H9 (cell line): ENCODE data around the gene MCRIP2. TPM values are rescaled to one million over a fixed set of nuclear protein-coding genes. Genes with fewer than 3 reads are reported as not detected.

ENCODE experiments used
- DNase-seq: peaks from one replicate; pipeline ENCODE4 v3.0.0-alpha.2; 2017
- H2AFZ ChIP-seq: one replicate; pipeline ENCODE4 v1.6.1; 2013; ENCODE audit warnings: mild to moderate bottlenecking, low read length, control low read depth, moderate library complexity
- H2AK5ac ChIP-seq: 2 replicates; pipeline ENCODE4 v1.6.1; 2013; ENCODE audit warnings: low read length, control low read depth, mixed read lengths; ENCODE audit not compliant: insufficient read length
- H2BK120ac ChIP-seq: one replicate; pipeline ENCODE4 v1.6.1; 2013; ENCODE audit warnings: low read depth, mild to moderate bottlenecking, low read length, control low read depth, inconsistent platforms; ENCODE audit not compliant: poor library complexity, severe bottlenecking
- H2BK12ac ChIP-seq: 2 replicates; pipeline ENCODE4 v1.6.1; 2013; ENCODE audit warnings: low read length, control low read depth, mixed read lengths, low read depth; ENCODE audit not compliant: insufficient read length
- H2BK15ac ChIP-seq: 2 replicates; pipeline ENCODE4 v1.6.1; 2013; ENCODE audit warnings: low read depth, low read length, control low read depth
- H2BK20ac ChIP-seq: one replicate; pipeline ENCODE4 v1.6.1; 2013; ENCODE audit warnings: low read depth, mild to moderate bottlenecking, low read length, control low read depth, inconsistent platforms; ENCODE audit not compliant: poor library complexity, severe bottlenecking
- H2BK5ac ChIP-seq: 2 replicates; pipeline ENCODE4 v1.6.1; 2013; ENCODE audit warnings: low read length, control low read depth, mixed read lengths; ENCODE audit not compliant: insufficient read length
- H3K14ac ChIP-seq: 2 replicates; pipeline ENCODE4 v1.6.1; 2013; ENCODE audit warnings: low read length, control low read depth; ENCODE audit not compliant: insufficient read depth
- H3K18ac ChIP-seq: 2 replicates; pipeline ENCODE4 v1.6.1; 2013; ENCODE audit warnings: low read depth, mild to moderate bottlenecking, mixed read lengths, low read length, control low read depth; ENCODE audit not compliant: insufficient read length
- H3K23ac ChIP-seq: 2 replicates; pipeline ENCODE4 v1.6.1; 2013; ENCODE audit warnings: low read length, control low read depth, mixed read lengths, low read depth; ENCODE audit not compliant: insufficient read length
- H3K23me2 ChIP-seq: 2 replicates; pipeline ENCODE4 v1.6.1; 2013; ENCODE audit warnings: low read depth, mild to moderate bottlenecking, mixed read lengths, low read length, control low read depth; ENCODE audit not compliant: insufficient read length, poor library complexity, severe bottlenecking
- H3K27ac ChIP-seq: 2 replicates; pipeline ENCODE4 v1.5.1; 2013; ENCODE audit warnings: low read length, control low read depth, mixed read lengths, low read depth; ENCODE audit not compliant: insufficient read length
- H3K27me3 ChIP-seq: 2 replicates; pipeline ENCODE4 v1.6.1; 2013; ENCODE audit warnings: low read length, control low read depth, inconsistent platforms; ENCODE audit not compliant: insufficient read depth
- H3K4ac ChIP-seq: 2 replicates; pipeline ENCODE4 v1.6.1; 2013; ENCODE audit warnings: low read depth, mild to moderate bottlenecking, control low read depth, inconsistent platforms, low read length, moderate library complexity
- H3K4me1 ChIP-seq: 2 replicates; pipeline ENCODE4 v1.6.1; 2013; ENCODE audit warnings: low read length, control low read depth, inconsistent platforms; ENCODE audit not compliant: insufficient read depth
- H3K4me2 ChIP-seq: 2 replicates; pipeline ENCODE4 v1.6.1; 2013; ENCODE audit warnings: low read length, control low read depth, mixed read lengths; ENCODE audit not compliant: insufficient read length, insufficient read depth
- H3K56ac ChIP-seq: 2 replicates; pipeline ENCODE4 v1.6.1; 2013; ENCODE audit warnings: low read depth, mild to moderate bottlenecking, mixed read lengths, low read length, control low read depth; ENCODE audit not compliant: insufficient read length
- H3K79me1 ChIP-seq: 2 replicates; pipeline ENCODE4 v1.6.1; 2013; ENCODE audit warnings: low read depth, mild to moderate bottlenecking, moderate library complexity, low read length, control low read depth, inconsistent platforms; ENCODE audit not compliant: insufficient read depth, poor library complexity, severe bottlenecking
- H3K79me2 ChIP-seq: 2 replicates; pipeline ENCODE4 v1.6.1; 2013; ENCODE audit warnings: low read length, control low read depth, inconsistent platforms; ENCODE audit not compliant: insufficient read depth
- H3K9ac ChIP-seq: 2 replicates; pipeline ENCODE4 v1.6.1; 2013; ENCODE audit warnings: low read length, control low read depth, mixed read lengths; ENCODE audit not compliant: insufficient read length; ENCODE audit errors: extremely low read depth
- H3K9me3 ChIP-seq: one replicate; pipeline ENCODE4 v1.6.1; 2013; ENCODE audit warnings: low read depth, low read length, inconsistent platforms; ENCODE audit not compliant: control insufficient read depth
- H3T11ph ChIP-seq: one replicate; pipeline ENCODE4 v1.6.1; 2013; ENCODE audit warnings: mild to moderate bottlenecking, low read length, control low read depth, inconsistent platforms
- H4K20me1 ChIP-seq: one replicate; pipeline ENCODE4 v1.6.1; 2013; ENCODE audit not compliant: control insufficient read depth, insufficient read length, insufficient read depth
- H4K5ac ChIP-seq: 2 replicates; pipeline ENCODE4 v1.6.1; 2013; ENCODE audit warnings: low read depth, mild to moderate bottlenecking, mixed read lengths, low read length, control low read depth; ENCODE audit not compliant: insufficient read length
- H4K8ac ChIP-seq: replicated peaks from 2 replicates; pipeline ENCODE4 v1.6.1; 2013; ENCODE audit warnings: low read length, control low read depth, mixed read lengths, low read depth; ENCODE audit not compliant: insufficient read length
- H4K91ac ChIP-seq: 2 replicates; pipeline ENCODE4 v1.6.1; 2013; ENCODE audit warnings: low read depth, mild to moderate bottlenecking, moderate library complexity, mixed read lengths, low read length, control low read depth; ENCODE audit not compliant: insufficient read length
- H3K27ac Mint-ChIP-seq, 3 experiments: 2 replicates in 2 of 3; 3 replicates in 1 of 3; pipeline ENCODE4 v1.8.0; 2020 to 2021; ENCODE audit warnings: mixed read lengths in 3 of 3, mild to moderate bottlenecking in 1 of 3, moderate library complexity in 1 of 3
- H3K27me3 Mint-ChIP-seq: 2 replicates; pipeline ENCODE4 v1.8.0; 2021; ENCODE audit warnings: low read depth, mild to moderate bottlenecking, moderate library complexity, mixed read lengths
- H3K36me3 Mint-ChIP-seq, 3 experiments: 2 replicates in 2 of 3; 3 replicates in 1 of 3; pipeline ENCODE4 v1.8.0; 2020 to 2021; ENCODE audit warnings: low read depth in 3 of 3, mixed read lengths in 3 of 3; ENCODE audit not compliant: insufficient read depth in 1 of 3
- H3K4me1 Mint-ChIP-seq, 2 experiments: 2 replicates each; pipeline ENCODE4 v1.8.0; 2020; ENCODE audit warnings: mixed read lengths in 2 of 2
- H3K4me3 Mint-ChIP-seq, 2 experiments: 2 replicates in 1 of 2; 3 replicates in 1 of 2; pipeline ENCODE4 v1.8.0; 2020 to 2021; ENCODE audit warnings: mild to moderate bottlenecking in 2 of 2, mixed read lengths in 2 of 2, moderate library complexity in 1 of 2
- H3K9me3 Mint-ChIP-seq, 2 experiments: 2 replicates in 1 of 2; 3 replicates in 1 of 2; pipeline ENCODE4 v1.8.0; 2020; ENCODE audit warnings: mild to moderate bottlenecking in 2 of 2, mixed read lengths in 2 of 2, moderate library complexity in 1 of 2
- WGBS: extraction: QIAGEN DNeasy Blood & Tissue Kit; methylation state at CpG from one replicate; pipeline ENCODE4 v1.1.7; 2013; ENCODE audit warnings: missing lambda C conversion rate, low lambda C conversion rate, mixed read lengths; ENCODE audit not compliant: insufficient read length; ENCODE audit errors: extremely low coverage; 5-methylcytosine and 5-hydroxymethylcytosine counted together
- long read RNA-seq: library from polyadenylated mRNA; unstranded; transcript quantifications from one replicate; pipeline ENCODE4 v2.0.0, GENCODE V29; 2020
- total RNA-seq: library from RNA; stranded (reverse); gene quantifications from 2 replicates; pipeline ENCODE4 v1.2.1, GENCODE V29; 2021
- TF ChIP-seq, protein P1 (sequence below): fragments of 200-600 bp; sonication (generic); conservative IDR thresholded peaks from 3 replicates; pipeline ENCODE4 v1.8.0; 2021; ENCODE audit warnings: antibody characterized with exemption, mild to moderate bottlenecking

MCRIP2 gene, protein sequence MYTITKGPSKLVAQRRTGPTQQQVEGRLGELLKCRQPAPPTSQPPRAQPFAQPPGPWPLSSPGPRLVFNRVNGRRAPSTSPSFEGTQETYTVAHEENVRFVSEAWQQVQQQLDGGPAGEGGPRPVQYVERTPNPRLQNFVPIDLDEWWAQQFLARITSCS
- 50.5 and 52.5 TPM in 2 replicates for total RNA-seq
- long read RNA-seq, transcript MCRIP2-201 (5 exons, 946 nt), result major isoform, 20 of 55 reads
- long read RNA-seq, transcript MCRIP2-206 (5 exons, 1,379 nt), result minor isoform, 6 of 55 reads
- long read RNA-seq, partial matches to known transcripts, result 16 of 55 reads
- long read RNA-seq, other reads (novel, unspliced or antisense), result 8 of 55 reads

DNA sequence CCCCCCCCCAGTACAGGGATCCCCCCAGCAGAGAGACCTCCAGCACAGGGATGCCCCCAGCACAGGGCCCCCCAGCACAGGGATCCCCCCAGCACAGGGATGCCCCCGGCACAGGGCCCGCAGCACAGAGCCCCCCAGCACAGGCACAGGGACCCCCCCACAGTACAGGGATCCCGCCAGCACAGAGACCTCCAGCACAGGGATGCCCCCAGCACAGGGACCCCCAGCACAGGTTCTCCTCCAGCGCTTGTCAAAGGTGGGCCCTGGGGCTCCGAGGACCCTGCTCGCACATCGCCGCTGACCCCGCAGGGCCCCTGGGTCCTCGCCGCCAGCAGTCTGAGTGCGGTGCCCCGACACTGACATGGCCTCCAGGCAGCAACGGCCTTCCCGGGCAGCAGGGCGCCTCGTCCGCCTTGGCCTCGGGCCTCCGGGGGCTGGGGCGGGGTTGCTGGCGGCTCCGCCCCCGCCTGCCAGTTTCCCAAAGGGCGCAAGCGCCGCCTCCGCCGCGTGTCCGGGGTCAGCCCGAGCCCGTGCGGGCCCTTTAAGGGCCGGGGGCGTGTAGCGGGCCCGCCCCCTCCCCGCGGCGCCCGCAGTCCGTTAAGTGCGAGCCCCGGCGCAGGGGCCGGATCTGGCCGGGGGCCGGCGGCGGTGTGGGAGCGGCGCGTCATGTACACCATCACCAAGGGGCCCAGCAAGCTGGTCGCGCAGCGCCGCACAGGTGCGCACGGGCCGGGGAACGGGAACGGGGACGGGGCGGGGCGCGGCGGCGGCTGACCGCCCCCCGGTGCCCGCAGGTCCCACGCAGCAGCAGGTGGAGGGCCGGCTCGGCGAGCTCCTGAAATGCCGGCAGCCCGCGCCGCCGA is at the start of gene MCRIP2:
Gene MCRIP2 (plus strand): TSS at position 503 of the 863 bp plus-strand sequence. CDS start 164 bp downstream, at position 667.
- Histone ChIP-seq H2BK15ac (no peak within 1 kb of the TSS), H3K27ac (no peak within 1 kb of the TSS), H2BK120ac (no peak within 1 kb of the TSS), H4K20me1 (no peaks in the 10 kb centered on the region), H4K8ac (no peak within 1 kb of the TSS), H2BK20ac (no peak within 1 kb of the TSS), H3K18ac (peak within 1 kb of the TSS; percentile 0), H4K5ac (no peak within 1 kb of the TSS), H3K4ac (no peak within 1 kb of the TSS), H3K9me3 (no peaks in the 10 kb centered on the region), H3K4me2 (peak within 1 kb of the TSS; percentile 55), H3K27me3 (no peaks in the 10 kb centered on the region), H3K23me2 (peaks cover 6% of the 10 kb centered on the region), H2BK12ac (no peak within 1 kb of the TSS), H2AK5ac (no peak within 1 kb of the TSS), H3K56ac (no peak within 1 kb of the TSS), H3K4me1 (no peaks in the 10 kb centered on the region; the same call in 1 of the 2 replicates), H3K9ac (peak within 1 kb of the TSS; percentile 1), H3K79me1 (no peaks in the 10 kb centered on the region), H2AFZ (no peak within 1 kb of the TSS), H3K79me2 (no peaks in the 10 kb centered on the region), H3K23ac (no peak within 1 kb of the TSS), H3K14ac (0 out of 2 replicates have a peak within 1 kb of the TSS, but pooled peaks have one; percentile 10), H2BK5ac (no peak within 1 kb of the TSS), H4K91ac (no peak within 1 kb of the TSS), H3T11ph (no peak within 1 kb of the TSS)
- peak; percentile 90 for DNase-seq
- Mint-ChIP-seq H3K27ac (peak within 1 kb of the TSS in 2 of 3 experiments; percentile 53 to 86; a peak in 2 of 7 replicates), H3K4me1 (peaks cover 14 to 28% of the 10 kb centered on the region in 2 experiments), H3K9me3 (peaks cover 2% of the 10 kb centered on the region in 2 experiments; a peak in 2 of 5 replicates), H3K27me3 (peaks cover 2% of the 10 kb centered on the region; the same call in 1 of the 2 replicates), H3K4me3 (peak within 1 kb of the TSS; percentile 68 to 79), H3K36me3 (peaks cover 2 to 15% (median 4%) of the 10 kb centered on the region in 3 experiments; a peak in 5 of 7 replicates)
- TF ChIP-seq, protein P1, sequence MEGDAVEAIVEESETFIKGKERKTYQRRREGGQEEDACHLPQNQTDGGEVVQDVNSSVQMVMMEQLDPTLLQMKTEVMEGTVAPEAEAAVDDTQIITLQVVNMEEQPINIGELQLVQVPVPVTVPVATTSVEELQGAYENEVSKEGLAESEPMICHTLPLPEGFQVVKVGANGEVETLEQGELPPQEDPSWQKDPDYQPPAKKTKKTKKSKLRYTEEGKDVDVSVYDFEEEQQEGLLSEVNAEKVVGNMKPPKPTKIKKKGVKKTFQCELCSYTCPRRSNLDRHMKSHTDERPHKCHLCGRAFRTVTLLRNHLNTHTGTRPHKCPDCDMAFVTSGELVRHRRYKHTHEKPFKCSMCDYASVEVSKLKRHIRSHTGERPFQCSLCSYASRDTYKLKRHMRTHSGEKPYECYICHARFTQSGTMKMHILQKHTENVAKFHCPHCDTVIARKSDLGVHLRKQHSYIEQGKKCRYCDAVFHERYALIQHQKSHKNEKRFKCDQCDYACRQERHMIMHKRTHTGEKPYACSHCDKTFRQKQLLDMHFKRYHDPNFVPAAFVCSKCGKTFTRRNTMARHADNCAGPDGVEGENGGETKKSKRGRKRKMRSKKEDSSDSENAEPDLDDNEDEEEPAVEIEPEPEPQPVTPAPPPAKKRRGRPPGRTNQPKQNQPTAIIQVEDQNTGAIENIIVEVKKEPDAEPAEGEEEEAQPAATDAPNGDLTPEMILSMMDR, result no peak
- WGBS, result no CpG with 5 or more reads among the region's 81 CpGs
